Spleen (tissue), 7 donors: Measurements from ENCODE around the gene MCTP1.

Experiments
- CTCF ChIP-seq, 11 experiments: fragments of 200-600 bp in 7 of 11; fragments of 450-650 bp in 4 of 11; sonication (generic) in 4 of 11; IDR thresholded peaks in 8 of 11; conservative IDR thresholded peaks in 3 of 11; 1 replicate in 7 of 11; 2 replicates in 4 of 11; pipeline versions ENCODE4 v1.4.0 to v1.8.0; 2016 to 2021; ENCODE audit warnings: antibody characterized with exemption in 11 of 11, inconsistent platforms in 4 of 11, mild to moderate bottlenecking in 1 of 11
- POLR2A ChIP-seq, 3 donors: fragments of 450-650 bp; IDR thresholded peaks; one replicate each; pipeline ENCODE4 v1.5.1; 2017; ENCODE audit warnings: antibody characterized with exemption in 3 of 3, mild to moderate bottlenecking in 1 of 3
- POLR2AphosphoS5 ChIP-seq, 3 donors: sonication (generic); formaldehyde crosslinking; IDR thresholded peaks; one replicate each; pipeline ENCODE4 v1.5.1; 2017; ENCODE audit warnings: antibody characterized with exemption in 3 of 3
- donor health status: DM: no; HTN: no; CAD: no; lungs with moderate emphysema.
- donor health status: DM: no; HTN: no; CAD: no.
- donor health status: DM: no; HTN: no; CAD: no.

- TF ChIP-seq CTCF (IDR thresholded peaks at IDR 0.05 in 8 of 11, conservative IDR thresholded peaks at IDR 0.05 in 3 of 11) (no peak), POLR2AphosphoS5 (IDR thresholded peaks at IDR 0.05) (no peak), POLR2A (IDR thresholded peaks at IDR 0.05) (no peak)
These were observed 533.4 kb downstream of the MCTP1 start for GRCh38 chr5:94751460-94751859.
